Peyer's patch (tissue), 4 donors: Measurements from ENCODE around the gene RINL.
"Not testable (repeated sequence)": the region's sequence is repeated elsewhere in the genome, so short reads cannot be mapped to it uniquely, and the experiment has no call there.

Source experiments
- POLR2A ChIP-seq, 2 donors: fragments of 450-650 bp; IDR thresholded peaks; one replicate each; pipeline ENCODE4 v1.5.1; 2017; ENCODE audit warnings: antibody characterized with exemption in 2 of 2, mild to moderate bottlenecking in 2 of 2, moderate library complexity in 2 of 2
- TF ChIP-seq, protein P1 (sequence below), 6 experiments: fragments of 450-650 bp in 4 of 6; fragments of 200-600 bp in 2 of 6; sonication (generic) in 1 of 6; IDR thresholded peaks; one replicate each; pipeline ENCODE4 v1.5.1; 2017 to 2019; ENCODE audit warnings: antibody characterized with exemption in 6 of 6, mild to moderate bottlenecking in 3 of 6, moderate library complexity in 1 of 6

DNA sequence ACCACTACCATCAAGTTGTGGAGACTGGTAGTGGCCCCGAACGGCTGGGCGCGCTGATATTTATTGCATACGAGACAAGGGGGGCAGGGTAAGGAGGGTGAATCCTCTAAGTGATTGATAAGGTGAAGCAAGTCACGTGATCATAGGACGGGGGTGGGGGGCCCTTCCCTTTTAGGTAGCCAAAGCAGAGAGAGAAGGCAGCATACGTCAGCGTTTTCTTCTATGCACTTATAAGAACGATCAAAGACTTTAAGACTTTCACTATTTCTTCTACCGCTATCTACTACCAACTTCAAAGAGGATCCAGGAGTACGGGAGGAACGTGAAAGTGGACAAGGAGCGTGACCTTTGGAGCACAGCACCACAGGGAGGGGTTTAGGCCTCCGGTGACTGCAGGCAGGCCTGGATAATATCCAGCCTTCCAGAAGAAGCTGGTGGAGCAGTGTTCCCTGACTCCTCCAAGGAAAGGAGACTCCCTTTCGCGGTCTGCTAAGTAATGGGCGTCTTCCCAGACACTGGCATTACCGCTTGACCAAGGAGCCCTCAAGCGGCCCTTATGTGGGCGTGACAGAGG is 18.4 kb downstream of the RINL start:
- peak in 1 of 2 donors; percentile 75 for TF ChIP-seq POLR2A (IDR thresholded peaks at IDR 0.05)
- TF ChIP-seq, protein P1, sequence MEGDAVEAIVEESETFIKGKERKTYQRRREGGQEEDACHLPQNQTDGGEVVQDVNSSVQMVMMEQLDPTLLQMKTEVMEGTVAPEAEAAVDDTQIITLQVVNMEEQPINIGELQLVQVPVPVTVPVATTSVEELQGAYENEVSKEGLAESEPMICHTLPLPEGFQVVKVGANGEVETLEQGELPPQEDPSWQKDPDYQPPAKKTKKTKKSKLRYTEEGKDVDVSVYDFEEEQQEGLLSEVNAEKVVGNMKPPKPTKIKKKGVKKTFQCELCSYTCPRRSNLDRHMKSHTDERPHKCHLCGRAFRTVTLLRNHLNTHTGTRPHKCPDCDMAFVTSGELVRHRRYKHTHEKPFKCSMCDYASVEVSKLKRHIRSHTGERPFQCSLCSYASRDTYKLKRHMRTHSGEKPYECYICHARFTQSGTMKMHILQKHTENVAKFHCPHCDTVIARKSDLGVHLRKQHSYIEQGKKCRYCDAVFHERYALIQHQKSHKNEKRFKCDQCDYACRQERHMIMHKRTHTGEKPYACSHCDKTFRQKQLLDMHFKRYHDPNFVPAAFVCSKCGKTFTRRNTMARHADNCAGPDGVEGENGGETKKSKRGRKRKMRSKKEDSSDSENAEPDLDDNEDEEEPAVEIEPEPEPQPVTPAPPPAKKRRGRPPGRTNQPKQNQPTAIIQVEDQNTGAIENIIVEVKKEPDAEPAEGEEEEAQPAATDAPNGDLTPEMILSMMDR (IDR thresholded peaks at IDR 0.05): not testable (repeated sequence)
